Measurements from ENCODE around the gene TSHZ2. TPM values are rescaled to one million over a fixed set of nuclear protein-coding genes. Genes with fewer than 3 reads are reported as not detected.
"Not testable (repeated sequence)": the region's sequence is repeated elsewhere in the genome, so short reads cannot be mapped to it uniquely, and the experiment has no call there.

TSHZ2 gene
- total and polyA plus RNA-seq, 9 of the 15 experiments (the other 6 are each of a cell fraction or from before 2014, with no cell fraction given): 0.03 to 0.20 (median 0.05) TPM; not detected in 4

GRCh38 chr20:53413845-53414244, 441.7 kb downstream of the TSHZ2 start:
- WGBS (ENCODE audit: insufficient coverage, low coverage, missing lambda C conversion rate): 13% methylated on average over 1 of the region's 1 CpG
- peaks cover 0 to 11% of the 10 kb centered on the region in 2 experiments; a peak in 3 of 5 replicates for H3K27me3 ChIP-seq (ENCODE audit: control insufficient read depth in 2 of 2, insufficient read depth in 2 of 2, low read length in 2 of 2)
- POLR2A ChIA-PET: not testable (repeated sequence)

GRCh38 chr20:53419693-53420460, 447.7 kb downstream of the TSHZ2 start:
- Histone ChIP-seq H4K20me1 (replicated peaks; ENCODE audit: control insufficient read depth, insufficient read depth, low read length) (no peaks in the 10 kb centered on the region), H3K4me2 (ENCODE audit: insufficient read depth, low read length) (no peak overlapping the region), H3K9ac (ENCODE audit: insufficient read depth in 1 of 2, low read depth in 2 of 2, low read length in 2 of 2) (no peak overlapping the region), H3K27ac (ENCODE audit: extremely low read depth, low read depth, low read length) (no peak overlapping the region), H3K79me2 (ENCODE audit: control insufficient read depth, insufficient read depth, low read length) (no peaks in the 10 kb centered on the region), H2AFZ (ENCODE audit: low read depth, low read length) (no peak overlapping the region), H3K27me3 (ENCODE audit: control insufficient read depth in 2 of 2, insufficient read depth in 2 of 2, low read length in 2 of 2) (peaks cover 7 to 39% of the 10 kb centered on the region in 2 experiments), H3K36me3 (ENCODE audit: control insufficient read depth, insufficient read depth, low read length) (no peaks in the 10 kb centered on the region), H3K4me3 (no peak overlapping the region), H3K4me1 (replicated peaks in 1 of 2; ENCODE audit: control insufficient read depth in 2 of 2, insufficient read depth in 2 of 2, low read length in 2 of 2) (peaks cover 0 to 4% of the 10 kb centered on the region in 2 experiments; a peak in 1 of 5 replicates), H3K9me1 (ENCODE audit: control insufficient read depth, insufficient read depth, low read length) (no peaks in the 10 kb centered on the region), H3K9me3 (replicated peaks; ENCODE audit: control insufficient read depth, insufficient read depth, low read depth, low read length) (no peaks in the 10 kb centered on the region)
- CTCF ChIA-PET (ENCODE audit: low intra/inter-chr PET ratio): no interaction called here
- BruUV-seq (replicated peaks): no TSS peak
- no peak for DNase-seq (ENCODE audit: extremely low read depth in 1 of 4, low spot score in 3 of 4)
- intact Hi-C loops (cut with micrococcal nuclease) (loop anchor here (5.0 to 10.0 kb wide), 3 partner anchors 72 to 645 kb away; no protein-coding TSS in a partner anchor), in situ Hi-C loops (cut with MboI) (no loop called here)
- WGBS (ENCODE audit: insufficient coverage, low coverage, missing lambda C conversion rate): 19% methylated on average over 11 of the region's 11 CpGs
- POLR2A ChIA-PET: interaction anchor here (0.6 kb wide), 1 partner anchor 100 kb away, joined by 3 read pairs; no protein-coding TSS in a partner anchor
- no peak for FAIRE-seq
- no peak for ATAC-seq
- TF ChIP-seq PTBP1 (IDR thresholded peaks at IDR 0.05; ENCODE audit: low read depth, low read length) (no peak), MEIS2 (IDR thresholded peaks at IDR 0.05; ENCODE audit: partially characterized antibody) (no peak), BCOR (IDR thresholded peaks at IDR 0.05) (no peak), SLC30A9 (CRISPR knock-in tag; IDR thresholded peaks at IDR 0.05) (no peak), AFF1 (IDR thresholded peaks at IDR 0.05; ENCODE audit: low read depth in 1 of 2, partially characterized antibody in 2 of 2) (no peak), SPI1 (IDR thresholded peaks at IDR 0.05; ENCODE audit: borderline replicate concordance, low read depth, low read length) (no peak), MEF2A (IDR thresholded peaks at IDR 0.05; ENCODE audit: control insufficient read depth, low read depth, low read length) (no peak), NFIC (IDR thresholded peaks at IDR 0.05) (no peak)

More at GRCh38 chr20:53413845-53414244, 441.7 kb downstream of the TSHZ2 start:
- not testable (repeated sequence) for H4K20me1 ChIP-seq (replicated peaks; ENCODE audit: control insufficient read depth, insufficient read depth, low read length); BruUV-seq (replicated peaks); ATAC-seq; H3K9me1 ChIP-seq (ENCODE audit: control insufficient read depth, insufficient read depth, low read length); DNase-seq (ENCODE audit: extremely low read depth in 1 of 4, low spot score in 3 of 4); H3K4me2 ChIP-seq (ENCODE audit: insufficient read depth, low read length); H2AFZ ChIP-seq (ENCODE audit: low read depth, low read length); H3K36me3 ChIP-seq (ENCODE audit: control insufficient read depth, insufficient read depth, low read length); H3K4me3 ChIP-seq; H3K9me3 ChIP-seq (replicated peaks; ENCODE audit: control insufficient read depth, insufficient read depth, low read depth, low read length); FAIRE-seq; H3K4me1 ChIP-seq (replicated peaks in 1 of 2; ENCODE audit: control insufficient read depth in 2 of 2, insufficient read depth in 2 of 2, low read length in 2 of 2); H3K9ac ChIP-seq (ENCODE audit: insufficient read depth in 1 of 2, low read depth in 2 of 2, low read length in 2 of 2); H3K27ac ChIP-seq (ENCODE audit: extremely low read depth, low read depth, low read length); H3K79me2 ChIP-seq (ENCODE audit: control insufficient read depth, insufficient read depth, low read length)
- in situ Hi-C loops (cut with MboI): loop anchor here (5.0 kb wide), 1 partner anchor 138 kb away; no protein-coding TSS in a partner anchor
- intact Hi-C loops (cut with micrococcal nuclease): loop anchor here (2.0 to 10.0 kb wide), 3 partner anchors 133 to 527 kb away; no protein-coding TSS in a partner anchor
- CTCF ChIA-PET (ENCODE audit: low intra/inter-chr PET ratio): interaction anchor here (0.9 to 2.1 kb wide), 3 partner anchors 134 to 530 kb away, joined by 3 to 9 read pairs (median 8); no protein-coding TSS in a partner anchor
